ENCODE results near the gene PRKCA.

The PRKCA gene

GRCh38 chr17:66755944-66756290 is 453.5 kb downstream of the PRKCA start:
- no peaks in the 10 kb centered on the region for H3K36me3 ChIP-seq (ENCODE audit: insufficient read depth)
- H3K4me3 ChIP-seq (IDR thresholded peaks at IDR 0.05; ENCODE audit: insufficient read depth, low read depth, low read length): no peak overlapping the region
- H3K27me3 ChIP-seq (ENCODE audit: insufficient read depth, low read depth): no peaks in the 10 kb centered on the region
- H3K9ac ChIP-seq: no peak overlapping the region
- no peaks in the 10 kb centered on the region for H4K20me1 ChIP-seq (ENCODE audit: insufficient read depth)
- no peak overlapping the region for H2AFZ ChIP-seq (ENCODE audit: low read depth)
- H3K79me2 ChIP-seq (ENCODE audit: insufficient read depth, low read depth): no peaks in the 10 kb centered on the region
- H3K4me1 ChIP-seq (ENCODE audit: low read depth, poor library complexity, severe bottlenecking): no peaks in the 10 kb centered on the region
- H3K4me2 ChIP-seq: no peak overlapping the region
- TF ChIP-seq, protein P1, sequence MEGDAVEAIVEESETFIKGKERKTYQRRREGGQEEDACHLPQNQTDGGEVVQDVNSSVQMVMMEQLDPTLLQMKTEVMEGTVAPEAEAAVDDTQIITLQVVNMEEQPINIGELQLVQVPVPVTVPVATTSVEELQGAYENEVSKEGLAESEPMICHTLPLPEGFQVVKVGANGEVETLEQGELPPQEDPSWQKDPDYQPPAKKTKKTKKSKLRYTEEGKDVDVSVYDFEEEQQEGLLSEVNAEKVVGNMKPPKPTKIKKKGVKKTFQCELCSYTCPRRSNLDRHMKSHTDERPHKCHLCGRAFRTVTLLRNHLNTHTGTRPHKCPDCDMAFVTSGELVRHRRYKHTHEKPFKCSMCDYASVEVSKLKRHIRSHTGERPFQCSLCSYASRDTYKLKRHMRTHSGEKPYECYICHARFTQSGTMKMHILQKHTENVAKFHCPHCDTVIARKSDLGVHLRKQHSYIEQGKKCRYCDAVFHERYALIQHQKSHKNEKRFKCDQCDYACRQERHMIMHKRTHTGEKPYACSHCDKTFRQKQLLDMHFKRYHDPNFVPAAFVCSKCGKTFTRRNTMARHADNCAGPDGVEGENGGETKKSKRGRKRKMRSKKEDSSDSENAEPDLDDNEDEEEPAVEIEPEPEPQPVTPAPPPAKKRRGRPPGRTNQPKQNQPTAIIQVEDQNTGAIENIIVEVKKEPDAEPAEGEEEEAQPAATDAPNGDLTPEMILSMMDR (conservative IDR thresholded peaks at IDR 0.05; ENCODE audit: low read depth, low read length): no peak
- no peak overlapping the region for H3K27ac ChIP-seq

DNA sequence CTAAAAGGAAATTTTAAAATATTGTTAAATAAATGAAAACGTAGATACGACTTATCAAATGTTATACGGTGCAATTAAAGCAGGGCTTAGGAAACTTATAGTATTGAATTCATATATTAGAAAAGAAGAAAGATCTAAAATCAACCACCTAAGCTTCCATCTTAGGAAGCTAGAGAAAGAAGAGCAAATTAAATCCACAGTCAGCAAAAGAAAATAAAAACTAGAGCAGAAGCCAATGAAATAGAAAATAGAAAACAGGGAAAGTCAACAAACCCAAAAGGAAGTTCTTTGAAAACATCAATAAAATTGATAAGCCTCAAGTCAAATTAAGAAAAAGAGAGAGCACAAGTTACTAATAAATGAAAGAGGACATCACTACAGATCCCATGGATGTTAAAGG is 457.9 kb downstream of the PRKCA start:
- no peaks in the 10 kb centered on the region for H3K27me3 ChIP-seq (ENCODE audit: insufficient read depth, low read depth)
- no peak overlapping the region for H3K4me3 ChIP-seq (IDR thresholded peaks at IDR 0.05; ENCODE audit: insufficient read depth, low read depth, low read length)
- H3K27ac ChIP-seq: no peak overlapping the region
- no peaks in the 10 kb centered on the region for H3K4me1 ChIP-seq (ENCODE audit: low read depth, poor library complexity, severe bottlenecking)
- H3K4me2 ChIP-seq: no peak overlapping the region
- H3K9ac ChIP-seq: no peak overlapping the region
- no peaks in the 10 kb centered on the region for H3K79me2 ChIP-seq (ENCODE audit: insufficient read depth, low read depth)
- H3K36me3 ChIP-seq (ENCODE audit: insufficient read depth): no peaks in the 10 kb centered on the region
- no peak overlapping the region for H2AFZ ChIP-seq (ENCODE audit: low read depth)
- H4K20me1 ChIP-seq (ENCODE audit: insufficient read depth): no peaks in the 10 kb centered on the region
- TF ChIP-seq, protein P1 (conservative IDR thresholded peaks at IDR 0.05; ENCODE audit: low read depth, low read length): no peak

DNA sequence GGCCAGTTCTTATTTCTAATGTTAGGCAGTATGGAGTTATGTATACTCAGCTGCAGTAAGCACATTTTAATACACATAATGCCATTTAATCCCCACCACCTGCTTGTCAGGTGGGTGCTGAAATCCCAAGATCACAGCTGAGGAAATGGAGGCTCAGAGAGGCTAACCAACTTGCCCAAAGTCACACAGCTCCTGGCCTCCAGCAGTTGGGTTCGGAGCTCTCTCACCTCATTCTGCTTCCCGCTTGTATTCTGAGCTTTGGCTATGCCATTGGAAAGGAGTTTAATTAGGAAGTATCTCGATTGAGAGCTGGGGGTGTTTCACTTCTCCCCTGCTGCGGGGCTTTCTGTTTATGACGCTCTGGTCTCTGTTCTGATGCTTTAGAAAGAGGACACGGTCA is 459.9 kb downstream of the PRKCA start:
- H3K36me3 ChIP-seq (ENCODE audit: insufficient read depth): no peaks in the 10 kb centered on the region
- no peaks in the 10 kb centered on the region for H3K27me3 ChIP-seq (ENCODE audit: insufficient read depth, low read depth)
- H3K4me1 ChIP-seq (ENCODE audit: low read depth, poor library complexity, severe bottlenecking): no peaks in the 10 kb centered on the region
- TF ChIP-seq, protein P1 (conservative IDR thresholded peaks at IDR 0.05; ENCODE audit: low read depth, low read length): no peak
- H3K9ac ChIP-seq: no peak overlapping the region
- H2AFZ ChIP-seq (ENCODE audit: low read depth): no peak overlapping the region
- H4K20me1 ChIP-seq (ENCODE audit: insufficient read depth): no peaks in the 10 kb centered on the region
- no peak overlapping the region for H3K4me2 ChIP-seq
- no peak overlapping the region for H3K27ac ChIP-seq
- H3K4me3 ChIP-seq (IDR thresholded peaks at IDR 0.05; ENCODE audit: insufficient read depth, low read depth, low read length): no peak overlapping the region
- H3K79me2 ChIP-seq (ENCODE audit: insufficient read depth, low read depth): no peaks in the 10 kb centered on the region

DNA sequence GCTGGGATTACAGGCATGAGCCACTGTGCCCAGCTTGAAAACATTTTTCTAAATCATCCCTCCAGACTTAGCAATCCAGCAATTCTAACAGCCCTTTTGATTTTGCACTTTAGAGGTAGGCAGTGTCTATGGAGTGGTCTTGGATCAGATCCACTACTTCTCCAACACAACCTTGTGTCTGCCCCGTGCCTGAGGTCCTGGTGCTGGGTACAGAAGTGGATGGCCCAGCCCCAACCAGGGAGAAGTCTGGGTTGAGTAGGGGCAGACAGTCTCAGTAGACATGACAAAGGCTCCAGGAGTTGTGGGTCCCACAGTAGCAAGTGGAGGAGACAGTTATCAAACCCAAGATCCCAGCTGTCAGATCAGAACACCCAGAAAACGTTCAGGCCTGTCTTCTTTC is 460.6 kb downstream of the PRKCA start:
- H3K9ac ChIP-seq: no peak overlapping the region
- no peak overlapping the region for H2AFZ ChIP-seq (ENCODE audit: low read depth)
- no peak overlapping the region for H3K4me3 ChIP-seq (IDR thresholded peaks at IDR 0.05; ENCODE audit: insufficient read depth, low read depth, low read length)
- H4K20me1 ChIP-seq (ENCODE audit: insufficient read depth): no peaks in the 10 kb centered on the region
- no peak overlapping the region for H3K27ac ChIP-seq
- TF ChIP-seq, protein P1 (conservative IDR thresholded peaks at IDR 0.05; ENCODE audit: low read depth, low read length): no peak
- no peaks in the 10 kb centered on the region for H3K27me3 ChIP-seq (ENCODE audit: insufficient read depth, low read depth)
- H3K4me2 ChIP-seq: no peak overlapping the region
- no peaks in the 10 kb centered on the region for H3K36me3 ChIP-seq (ENCODE audit: insufficient read depth)
- no peaks in the 10 kb centered on the region for H3K4me1 ChIP-seq (ENCODE audit: low read depth, poor library complexity, severe bottlenecking)
- no peaks in the 10 kb centered on the region for H3K79me2 ChIP-seq (ENCODE audit: insufficient read depth, low read depth)

DNA sequence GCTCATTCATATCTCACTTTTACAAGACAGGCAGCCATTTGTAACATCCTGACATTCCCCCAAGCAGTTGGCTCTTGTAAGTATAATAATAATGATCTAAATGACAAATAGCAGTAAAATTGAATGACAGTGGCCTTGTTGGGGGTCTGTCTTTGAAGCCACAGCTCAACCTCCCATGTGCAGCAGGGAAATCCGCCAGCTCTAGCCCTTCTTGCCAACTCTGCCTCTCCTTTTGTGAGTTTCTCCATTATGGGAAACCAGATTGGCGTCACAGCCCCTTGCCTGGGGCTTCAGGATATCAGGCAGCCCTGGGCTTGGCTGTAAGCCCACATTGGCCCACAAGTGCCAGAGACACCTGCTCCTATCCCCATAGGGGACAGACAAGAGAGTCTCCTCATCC is 462.1 kb downstream of the PRKCA start:
- no peak overlapping the region for H3K4me2 ChIP-seq
- H3K27ac ChIP-seq: no peak overlapping the region
- no peak overlapping the region for H3K4me3 ChIP-seq (IDR thresholded peaks at IDR 0.05; ENCODE audit: insufficient read depth, low read depth, low read length)
- H4K20me1 ChIP-seq (ENCODE audit: insufficient read depth): no peaks in the 10 kb centered on the region
- TF ChIP-seq, protein P1 (conservative IDR thresholded peaks at IDR 0.05; ENCODE audit: low read depth, low read length): no peak
- H3K27me3 ChIP-seq (ENCODE audit: insufficient read depth, low read depth): no peaks in the 10 kb centered on the region
- no peak overlapping the region for H3K9ac ChIP-seq
- H3K36me3 ChIP-seq (ENCODE audit: insufficient read depth): no peaks in the 10 kb centered on the region
- no peaks in the 10 kb centered on the region for H3K79me2 ChIP-seq (ENCODE audit: insufficient read depth, low read depth)
- H3K4me1 ChIP-seq (ENCODE audit: low read depth, poor library complexity, severe bottlenecking): no peaks in the 10 kb centered on the region
- H2AFZ ChIP-seq (ENCODE audit: low read depth): no peak overlapping the region
